ENCODE data around the gene PLEKHH2. TPM values are rescaled to one million over a fixed set of nuclear protein-coding genes. Genes with fewer than 3 reads are reported as not detected.

PLEKHH2 gene
- total RNA-seq, 1 experiment from 2014 or later = 3.1 TPM

GRCh38 chr2:43777306-43777926, 140.4 kb downstream of the PLEKHH2 start:
- no peaks in the 10 kb centered on the region for H3K36me3 Mint-ChIP-seq (ENCODE audit: insufficient read depth in 1 of 3, low read depth in 3 of 3)
- no peak for TF ChIP-seq CTCF (conservative IDR thresholded peaks at IDR 0.05)
- Histone ChIP-seq H4K8ac (replicated peaks; ENCODE audit: insufficient read length, low read depth, low read length) (no peak overlapping the region), H2BK15ac (ENCODE audit: low read depth, low read length) (no peak overlapping the region), H3K79me2 (ENCODE audit: insufficient read depth, low read length) (no peaks in the 10 kb centered on the region), H3K23ac (ENCODE audit: insufficient read length, low read depth, low read length) (no peak overlapping the region), H2BK20ac (ENCODE audit: low read depth, low read length, poor library complexity, severe bottlenecking) (no peak overlapping the region), H3K4ac (ENCODE audit: low read depth, low read length) (no peak overlapping the region), H4K5ac (ENCODE audit: insufficient read length, low read depth, low read length) (no peak overlapping the region), H4K91ac (ENCODE audit: insufficient read length, low read depth, low read length) (no peak overlapping the region), H3K4me2 (ENCODE audit: insufficient read depth, insufficient read length, low read length) (no peak overlapping the region), H3K23me2 (ENCODE audit: insufficient read length, low read depth, low read length, poor library complexity, severe bottlenecking) (peaks cover 7% of the 10 kb centered on the region), H3K27ac (ENCODE audit: insufficient read length, low read depth, low read length) (no peak overlapping the region), H2BK12ac (ENCODE audit: insufficient read length, low read depth, low read length) (no peak overlapping the region), H4K20me1 (ENCODE audit: control insufficient read depth, insufficient read depth, insufficient read length) (no peaks in the 10 kb centered on the region), H3K79me1 (ENCODE audit: insufficient read depth, low read depth, low read length, poor library complexity, severe bottlenecking) (no peaks in the 10 kb centered on the region), H3K14ac (ENCODE audit: insufficient read depth, low read length) (no peak overlapping the region), H2AK5ac (ENCODE audit: insufficient read length, low read length) (no peak overlapping the region), H3K9ac (ENCODE audit: extremely low read depth, insufficient read length, low read length) (no peak overlapping the region), H3K9me3 (ENCODE audit: control insufficient read depth, low read depth, low read length) (no peaks in the 10 kb centered on the region), H3K56ac (ENCODE audit: insufficient read length, low read depth, low read length) (no peak overlapping the region), H2BK120ac (ENCODE audit: low read depth, low read length, poor library complexity, severe bottlenecking) (no peak overlapping the region), H2BK5ac (ENCODE audit: insufficient read length, low read length) (no peak overlapping the region), H3K18ac (ENCODE audit: insufficient read length, low read depth, low read length) (no peak overlapping the region), H3K27me3 (ENCODE audit: insufficient read depth, low read length) (no peaks in the 10 kb centered on the region), H3T11ph (ENCODE audit: low read length) (no peak overlapping the region), H2AFZ (ENCODE audit: low read length) (no peak overlapping the region), H3K4me1 (ENCODE audit: insufficient read depth, low read length) (no peaks in the 10 kb centered on the region)
- H3K27me3 Mint-ChIP-seq (ENCODE audit: low read depth) = no peaks in the 10 kb centered on the region
- H3K4me1 Mint-ChIP-seq = peaks cover 3 to 8% of the 10 kb centered on the region in 2 experiments
- WGBS (ENCODE audit: extremely low coverage, insufficient read length, low lambda C conversion rate) = no CpG with 5 or more reads among the region's 8 CpGs
- DNase-seq = no peak
- H3K9me3 Mint-ChIP-seq = no peaks in the 10 kb centered on the region
- no peak overlapping the region for H3K27ac Mint-ChIP-seq
- no peak overlapping the region for H3K4me3 Mint-ChIP-seq

Measured in H9 (cell line).